HepG2 (cell line): ENCODE data around the gene CLPSL2. TPM values are rescaled to one million over a fixed set of nuclear protein-coding genes. Genes with fewer than 3 reads are reported as not detected.

Experiments used
- CBX2 ChIP-seq, 2 experiments: fragments of 200-600 bp in 1 of 2; sonication (generic); formaldehyde crosslinking in 1 of 2; IDR thresholded peaks; 2 replicates each; pipeline versions ENCODE4 v1.7.0 to v1.8.1; 2018 to 2022; ENCODE audit warnings: low read depth in 2 of 2, low read length in 1 of 2, mild to moderate bottlenecking in 1 of 2, missing genetic modification reagents in 1 of 2
- KAT7 ChIP-seq: IDR thresholded peaks from 2 replicates; pipeline ENCODE4 v1.6.1; 2018; ENCODE audit warnings: borderline replicate concordance, missing compliant biosample characterization
- MAFG ChIP-seq: sonication (generic); formaldehyde crosslinking; IDR thresholded peaks from 2 replicates; pipeline ENCODE4 v1.5.1; 2020; ENCODE audit warnings: mild to moderate bottlenecking, missing genetic modification reagents
- MED1 ChIP-seq: sonication (generic); formaldehyde crosslinking; IDR thresholded peaks from 2 replicates; pipeline ENCODE4 v1.4.0; 2020; ENCODE audit warnings: missing genetic modification reagents
- NFAT5 ChIP-seq: sonication (generic); formaldehyde crosslinking; IDR thresholded peaks from 2 replicates; pipeline ENCODE4 v1.4.0; 2020; ENCODE audit warnings: missing genetic modification reagents
- POLR2AphosphoS5 ChIP-seq: IDR thresholded peaks from 2 replicates; pipeline ENCODE4 v1.6.1; 2012; ENCODE audit warnings: low read depth, low read length
- SNAPC4 ChIP-seq: sonication (generic); formaldehyde crosslinking; IDR thresholded peaks from 2 replicates; pipeline ENCODE4 v1.4.0; 2020; ENCODE audit warnings: mild to moderate bottlenecking, missing genetic modification reagents
- ZBTB26 ChIP-seq: IDR thresholded peaks from 2 replicates; pipeline ENCODE4 v1.6.1; 2016; ENCODE audit warnings: missing compliant biosample characterization, missing genetic modification reagents, borderline replicate concordance
- ZNF138 ChIP-seq: sonication (generic); formaldehyde crosslinking; IDR thresholded peaks from 2 replicates; pipeline ENCODE4 v1.5.0; 2020; ENCODE audit warnings: mild to moderate bottlenecking, low read depth, missing genetic modification reagents
- ZNF841 ChIP-seq: sonication (generic); formaldehyde crosslinking; IDR thresholded peaks from 2 replicates; pipeline ENCODE4 v1.8.1; 2023; ENCODE audit warnings: missing genetic modification reagents, borderline replicate concordance
- polyA plus RNA-seq, 8 experiments: library from polyadenylated mRNA; depleted of rRNA in 3 of 8; stranded (reverse) in 7 of 8; unstranded in 1 of 8; fragments of >200 nt; fragmentation: Illumina TruSeq in 4 of 8; extraction: Trizol in 4 of 8; gene quantifications; 2 replicates each; pipeline versions ENCODE4 v1.2.1 to v1.2.3, GENCODE V29; 2011 to 2016; ENCODE audit warnings: low read depth in 4 of 8, missing spikeins in 1 of 8, mixed read lengths in 1 of 8; ENCODE audit not compliant: insufficient read depth in 1 of 8
- total RNA-seq, 5 experiments: library from RNA; depleted of rRNA; stranded (reverse); fragments of >200 nt; fragmentation: Illumina TruSeq; extraction: Trizol; gene quantifications; 2 replicates each; pipeline ENCODE4 v1.2.3, GENCODE V29; 2016; ENCODE audit warnings: low read depth in 1 of 5
- TF ChIP-seq, protein P1 (sequence below): sonication (generic); formaldehyde crosslinking; IDR thresholded peaks from 2 replicates; pipeline ENCODE4 v1.4.0; 2020; ENCODE audit warnings: missing genetic modification reagents
- TF ChIP-seq, protein P2 (sequence below): sonication (generic); formaldehyde crosslinking; IDR thresholded peaks from 2 replicates; pipeline ENCODE4 v1.8.1; 2023; ENCODE audit warnings: mild to moderate bottlenecking, moderate library complexity, missing genetic modification reagents

The CLPSL2 gene
- total and polyA plus RNA-seq, 2 of the 13 experiments (the other 11 are each of a cell fraction or from before 2014, with no cell fraction given): not detected

GRCh38 chr6:35731414-35731735 is 45.0 kb upstream of the CLPSL2 start (continued):
- TF ChIP-seq CBX2 (IDR thresholded peaks at IDR 0.05; ENCODE audit: low read depth, low read length) (no peak), CBX2 (CRISPR knock-in tag; IDR thresholded peaks at IDR 0.05; ENCODE audit: low read depth) (no peak), ZNF841 (no peak), SNAPC4 (no peak), KAT7 (CRISPR knock-in tag) (no peak; the same call in 1 of the 2 replicates), ZBTB26 (CRISPR knock-in tag) (no peak), NFAT5 (CRISPR knock-in tag) (no peak), POLR2AphosphoS5 (no peak; the same call in 1 of the 2 replicates), MAFG (CRISPR knock-in tag) (no peak), MED1 (no peak), ZNF138 (CRISPR knock-in tag) (peak; percentile 20; the same call in 1 of the 2 replicates)
- TF ChIP-seq, protein P1, sequence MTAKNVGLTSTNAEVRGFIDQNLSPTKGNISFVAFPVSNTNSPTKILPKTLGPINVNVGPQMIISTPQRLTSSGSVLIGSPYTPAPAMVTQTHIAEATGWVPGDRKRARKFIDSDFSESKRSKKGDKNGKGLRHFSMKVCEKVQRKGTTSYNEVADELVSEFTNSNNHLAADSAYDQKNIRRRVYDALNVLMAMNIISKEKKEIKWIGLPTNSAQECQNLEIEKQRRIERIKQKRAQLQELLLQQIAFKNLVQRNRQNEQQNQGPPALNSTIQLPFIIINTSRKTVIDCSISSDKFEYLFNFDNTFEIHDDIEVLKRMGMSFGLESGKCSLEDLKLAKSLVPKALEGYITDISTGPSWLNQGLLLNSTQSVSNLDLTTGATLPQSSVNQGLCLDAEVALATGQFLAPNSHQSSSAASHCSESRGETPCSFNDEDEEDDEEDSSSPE (CRISPR knock-in tag): no peak
- TF ChIP-seq, protein P2, sequence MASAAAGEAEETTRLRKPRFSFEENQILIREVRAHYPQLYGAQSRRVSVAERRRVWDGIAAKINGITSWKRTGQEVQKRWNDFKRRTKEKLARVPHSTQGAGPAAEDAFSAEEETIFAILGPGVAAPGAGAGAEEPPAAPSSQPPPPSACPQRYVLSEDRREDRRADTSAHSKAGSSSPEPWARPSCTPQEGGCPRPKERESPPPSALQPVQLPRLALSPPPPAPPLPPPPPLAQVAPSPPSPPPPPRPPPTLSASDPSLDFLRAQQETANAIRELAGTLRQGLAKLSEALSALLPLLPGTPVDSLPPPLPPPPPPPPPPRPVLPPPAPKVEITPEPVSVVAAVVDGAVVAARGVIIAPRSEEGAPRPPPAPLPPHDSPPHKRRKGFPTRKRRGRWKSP (CRISPR knock-in tag): no peak; the same call in 1 of the 2 replicates
